ENCODE results near the gene GOLGA8T. TPM values are rescaled to one million over a fixed set of nuclear protein-coding genes. Genes with fewer than 3 reads are reported as not detected.
"Not testable (repeated sequence)": the region's sequence is repeated elsewhere in the genome, so short reads cannot be mapped to it uniquely, and the experiment has no call there.

The GOLGA8T gene, protein sequence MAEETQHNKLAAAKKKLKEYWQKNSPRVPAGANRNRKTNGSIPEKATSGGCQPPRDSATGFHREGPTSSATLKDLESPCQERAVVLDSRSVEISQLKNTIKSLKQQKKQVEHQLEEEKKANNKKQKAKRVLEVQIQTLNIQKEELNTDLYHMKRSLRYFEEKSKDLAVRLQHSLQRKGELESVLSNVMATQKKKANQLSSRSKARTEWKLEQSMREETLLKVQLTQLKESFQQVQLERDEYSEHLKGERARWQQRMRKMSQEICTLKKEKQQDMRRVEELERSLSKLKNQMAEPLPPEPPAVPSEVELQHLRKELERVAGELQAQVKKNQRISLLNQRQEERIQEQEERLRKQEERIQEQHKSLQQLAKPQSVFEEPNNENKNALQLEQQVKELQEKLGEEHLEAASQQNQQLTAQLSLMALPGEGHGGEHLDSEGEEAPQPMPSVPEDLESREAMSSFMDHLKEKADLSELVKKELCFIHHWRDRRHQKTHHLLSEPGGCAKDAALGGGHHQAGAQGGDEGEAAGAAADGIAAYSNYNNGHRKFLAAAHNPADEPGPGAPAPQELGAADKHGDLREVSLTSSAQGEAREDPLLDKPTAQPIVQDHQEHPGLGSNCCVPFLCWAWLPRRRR
- polyA plus RNA-seq (2013, experiment 1 of 2; ENCODE audit: insufficient read length): not detected
- 0.14 TPM for polyA plus RNA-seq (2013, experiment 2 of 2; ENCODE audit: insufficient read length)

DNA sequence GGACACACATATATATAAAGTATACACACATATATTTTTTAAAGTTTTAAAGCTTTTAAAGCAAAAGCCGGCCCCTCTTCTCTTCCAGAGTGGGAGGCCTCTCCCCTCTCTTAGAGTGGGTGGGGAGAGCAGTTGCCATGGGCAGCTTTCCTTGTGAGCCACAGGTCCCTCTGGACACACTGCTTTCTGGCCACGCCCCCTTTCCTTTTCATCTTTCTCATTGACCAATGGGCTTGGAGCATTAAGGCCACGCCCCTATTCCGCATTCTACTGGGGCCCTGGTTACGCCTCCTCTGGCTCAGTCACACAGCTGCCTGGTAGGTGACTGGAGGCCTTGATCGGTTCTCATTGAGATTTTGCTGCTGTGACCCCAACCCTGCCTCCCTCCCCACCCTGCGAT lies at the start of gene GOLGA8T:
GOLGA8T (plus strand) TSS at position 301 of the 400 bp plus-strand sequence; CDS start at position 399, 98 bp downstream.
- DNase-seq: not testable (repeated sequence)

GRCh38 chr15:30097827-30098226 lies 37.0 kb upstream of the GOLGA8T start:
- not testable (repeated sequence) for DNase-seq

DNA sequence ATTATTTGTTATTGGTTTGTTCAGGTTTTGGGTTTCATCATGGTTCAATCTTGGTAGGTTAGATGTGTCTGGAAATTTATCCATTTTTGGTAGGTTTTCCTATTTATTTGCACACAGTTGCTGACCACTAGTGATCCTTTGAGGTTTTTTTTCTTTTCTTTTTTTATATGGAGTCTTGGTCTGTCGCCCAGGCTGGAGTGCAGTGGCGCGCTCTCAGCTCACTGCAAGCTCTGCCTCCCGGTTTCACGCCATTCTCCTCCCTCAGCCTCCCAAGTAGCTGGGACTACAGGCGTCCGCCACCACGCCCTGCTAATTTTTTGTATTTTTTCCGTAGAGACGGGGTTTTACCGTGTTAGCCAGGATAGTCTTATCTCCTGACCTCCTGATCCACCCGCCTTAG lies 32.0 kb upstream of the GOLGA8T start:
- DNase-seq: not testable (repeated sequence)

DNA sequence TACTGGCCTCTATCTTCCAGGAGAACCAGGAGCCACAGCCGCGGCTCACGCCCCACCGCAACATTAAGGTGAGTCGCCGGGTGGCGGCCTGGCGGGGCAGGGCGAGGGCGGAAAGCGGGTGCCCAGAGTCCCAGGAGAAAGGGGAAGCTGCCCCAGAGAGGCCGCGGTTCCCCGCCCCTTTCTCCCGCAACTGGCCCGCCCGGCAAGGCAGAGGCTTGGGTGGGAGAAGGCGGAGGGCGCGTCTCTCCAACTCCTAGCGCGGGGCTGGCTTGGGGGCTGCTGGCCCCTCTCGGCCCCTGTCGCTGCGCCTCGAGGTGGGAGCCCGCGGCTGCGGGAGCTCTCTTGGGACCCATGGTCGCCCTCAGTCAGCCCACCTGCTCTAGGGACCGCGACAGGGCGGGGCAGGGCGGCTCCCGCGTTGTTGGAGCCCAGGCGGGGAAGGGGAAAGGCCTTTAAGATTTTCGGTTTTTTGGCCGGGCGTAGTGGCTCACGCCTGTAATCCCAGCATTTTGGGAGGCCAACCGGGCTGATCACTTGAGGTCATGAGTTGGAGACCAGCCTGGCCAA lies 30.8 kb upstream of the GOLGA8T start:
- not testable (repeated sequence) for DNase-seq

- DNase-seq: not testable (repeated sequence)
Observed at GRCh38 chr15:30110591-30110990, 24.3 kb upstream of the GOLGA8T start.

- not testable (repeated sequence) for DNase-seq
Observed at GRCh38 chr15:30130066-30130465, 4.8 kb upstream of the GOLGA8T start.

DNA sequence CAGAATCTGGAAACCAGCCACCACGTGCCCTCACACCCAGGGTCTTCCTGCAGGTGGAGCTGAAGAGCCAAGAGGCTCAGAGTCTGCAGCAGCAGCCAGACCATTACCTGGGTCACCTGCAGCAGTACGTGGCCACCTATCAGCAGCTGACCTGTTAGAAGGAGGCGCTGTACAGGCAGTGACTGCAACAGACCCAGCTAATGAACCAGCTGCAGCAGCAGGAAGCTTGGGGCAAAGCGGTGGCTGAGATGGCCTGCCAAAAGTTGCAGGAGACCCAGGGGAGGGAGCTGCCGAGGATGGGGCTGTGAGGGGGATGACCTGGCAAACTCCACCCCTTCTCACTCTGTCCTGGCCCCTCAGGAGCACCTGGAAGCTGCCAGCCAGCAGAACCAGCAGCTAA lies 8.4 kb downstream of the GOLGA8T start:
- DNase-seq: not testable (repeated sequence)

- DNase-seq: not testable (repeated sequence)
Observed at GRCh38 chr15:30149891-30150290, 15.0 kb downstream of the GOLGA8T start.

DNA sequence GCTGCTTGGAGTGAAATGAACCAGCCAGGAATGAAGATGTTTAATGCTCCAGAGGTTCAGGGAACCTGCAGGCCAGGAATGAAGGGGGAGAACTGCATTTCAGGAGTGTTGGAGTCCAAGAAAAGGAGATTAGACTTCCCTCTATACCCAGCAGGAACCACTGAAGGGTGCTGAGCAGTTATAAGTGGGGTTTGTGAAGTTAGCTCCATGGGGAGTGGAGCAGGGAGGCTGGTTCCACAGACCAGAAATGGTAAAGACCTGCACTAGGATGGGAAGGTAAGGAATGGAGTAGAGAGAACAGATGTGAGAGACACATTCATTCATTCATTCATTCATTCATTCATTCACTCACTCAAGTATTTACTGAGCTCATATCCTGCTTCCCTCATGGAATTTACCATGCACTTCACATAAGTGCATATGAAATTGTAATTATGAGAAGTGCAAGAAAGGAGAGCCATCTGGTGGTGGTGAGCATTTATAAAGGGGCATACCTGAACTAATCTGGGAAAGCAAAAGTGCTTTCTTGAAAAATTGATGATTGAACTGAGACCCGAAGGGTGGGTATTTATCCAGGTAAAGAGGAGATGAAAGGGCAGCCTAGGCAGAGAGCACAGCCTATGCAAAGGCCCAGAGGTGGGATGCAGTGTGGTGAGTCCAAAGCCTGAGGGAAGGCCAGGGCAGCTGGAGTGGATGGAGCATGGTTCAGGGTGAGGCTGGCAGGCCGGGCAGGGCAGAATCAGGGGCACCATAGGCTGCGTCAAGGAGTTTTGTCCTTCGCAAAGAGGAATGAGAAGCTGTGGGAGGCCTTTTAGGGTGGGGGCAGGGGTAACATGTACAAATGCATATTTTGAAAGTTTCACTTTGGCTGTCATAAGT lies 27.9 kb downstream of the GOLGA8T start:
- not testable (repeated sequence) for DNase-seq

DNA sequence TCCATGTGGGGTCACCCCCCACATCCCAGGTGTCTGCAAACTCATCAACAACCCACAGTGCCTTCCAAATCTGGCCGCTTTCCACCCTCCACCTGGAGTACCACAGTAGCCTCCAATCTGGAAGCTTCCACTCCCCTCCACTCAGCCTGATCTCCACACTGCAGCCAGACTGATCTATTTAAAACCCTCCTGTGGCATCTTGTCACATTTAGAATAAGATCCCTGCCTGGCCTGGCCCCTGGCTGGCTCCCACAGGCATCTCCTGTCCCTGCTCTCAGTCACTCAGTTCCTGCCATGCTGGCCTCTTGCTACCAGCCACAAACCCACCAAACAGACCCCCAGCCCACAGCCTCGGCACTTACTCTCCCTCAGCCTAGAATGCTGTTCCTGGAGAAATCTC lies 28.9 kb downstream of the GOLGA8T start:
- not testable (repeated sequence) for DNase-seq

GRCh38 chr15:30164257-30164656 lies 29.4 kb downstream of the GOLGA8T start:
- not testable (repeated sequence) for DNase-seq

DNA sequence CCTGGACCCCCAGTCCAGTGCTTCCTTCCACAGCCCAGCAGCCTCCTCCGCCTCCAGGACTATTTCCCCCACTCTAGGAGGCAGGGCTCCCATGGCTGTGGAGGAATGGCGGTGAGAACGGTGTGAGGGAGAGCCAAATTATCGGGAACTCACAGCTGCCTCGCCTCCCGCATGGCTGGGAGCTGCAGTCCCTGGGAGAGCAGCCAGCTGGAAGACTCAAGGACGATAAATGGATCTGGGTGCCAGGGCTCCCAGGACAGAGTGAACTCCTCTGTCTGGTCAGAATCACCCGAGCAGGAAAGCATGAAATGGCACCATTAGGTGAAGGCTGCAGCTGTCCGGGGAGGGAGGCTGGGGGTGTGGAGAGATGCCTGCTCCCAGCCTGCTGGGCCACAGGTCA lies 32.6 kb downstream of the GOLGA8T start:
- DNase-seq: not testable (repeated sequence)

DNA sequence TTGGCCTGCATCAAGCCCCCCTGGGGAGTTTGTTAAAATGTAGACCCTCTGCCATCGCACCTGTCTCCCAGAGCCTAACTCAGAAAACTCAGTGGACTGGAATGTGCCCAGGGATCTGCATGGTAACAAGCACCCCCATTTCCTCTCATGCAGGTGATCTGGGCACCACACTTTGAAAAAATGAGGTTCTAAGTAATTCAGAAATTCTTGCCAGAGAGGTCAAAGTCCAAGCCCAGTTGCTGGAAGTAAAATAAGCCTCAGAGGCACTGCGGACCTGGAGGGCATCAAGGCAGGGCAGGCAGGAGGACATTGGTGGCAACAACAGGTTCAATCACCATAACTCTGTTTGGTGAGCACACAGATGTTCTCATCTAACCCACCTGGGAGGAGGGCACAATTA lies 33.0 kb downstream of the GOLGA8T start:
- DNase-seq: not testable (repeated sequence)

DNA sequence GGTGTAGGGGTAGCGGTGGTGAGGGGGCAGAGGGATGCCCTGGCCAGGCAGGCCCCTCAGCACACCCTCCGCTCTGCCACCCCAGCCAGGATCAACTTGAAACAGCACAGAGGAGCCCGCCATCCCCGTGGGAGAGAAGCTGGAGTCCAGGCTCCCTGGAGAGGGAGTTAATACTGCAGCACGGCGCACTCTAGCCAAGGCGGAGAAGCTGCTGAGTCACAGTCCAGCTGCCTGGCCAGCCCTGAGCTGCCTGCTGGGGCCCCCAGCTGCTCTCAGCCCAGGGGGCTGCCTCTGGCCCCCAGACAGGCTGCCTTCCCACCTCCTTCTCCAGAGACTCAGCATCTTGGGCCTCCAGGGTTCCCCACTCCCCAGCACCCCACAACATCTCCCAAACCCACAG lies 36.6 kb downstream of the GOLGA8T start:
- not testable (repeated sequence) for DNase-seq

DNA sequence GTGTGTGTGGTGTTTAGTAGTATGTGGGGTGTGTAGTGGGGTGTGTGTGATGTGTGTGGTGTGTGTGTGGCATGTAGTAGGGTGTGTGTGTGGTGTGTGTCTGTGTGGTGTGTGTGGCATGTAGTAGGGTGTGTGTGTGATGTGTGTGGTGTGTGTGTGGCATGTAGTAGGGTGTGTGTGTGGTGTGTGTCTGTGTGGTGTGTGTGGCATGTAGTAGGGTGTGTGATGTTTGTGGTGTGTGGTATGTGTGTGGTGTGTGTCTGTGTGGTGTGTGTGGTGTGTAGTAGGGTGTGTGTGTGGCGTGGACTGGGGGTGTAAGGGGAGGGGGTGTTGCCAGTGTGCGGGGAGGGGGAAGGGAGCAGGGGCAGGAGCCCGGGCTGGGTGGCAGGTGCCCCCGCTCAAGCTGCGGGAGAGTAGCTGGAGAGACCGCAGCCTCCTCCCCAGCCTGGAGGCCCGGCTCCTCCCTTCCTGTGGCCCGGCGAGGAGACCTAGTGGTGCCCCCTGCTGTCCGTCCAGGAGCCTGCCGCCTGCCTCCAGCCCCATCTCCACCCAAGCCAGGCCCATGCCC lies 38.3 kb downstream of the GOLGA8T start:
- not testable (repeated sequence) for DNase-seq

- DNase-seq: not testable (repeated sequence)
Observed at GRCh38 chr15:30175291-30175690, 40.4 kb downstream of the GOLGA8T start.

GRCh38 chr15:30176613-30177012 lies 41.8 kb downstream of the GOLGA8T start:
- not testable (repeated sequence) for DNase-seq

- DNase-seq: not testable (repeated sequence)
Observed at GRCh38 chr15:30179814-30180213, 45.0 kb downstream of the GOLGA8T start.

- DNase-seq: not testable (repeated sequence)
Observed at GRCh38 chr15:30185495-30185894, 50.6 kb downstream of the GOLGA8T start.

- DNase-seq: not testable (repeated sequence)
Observed at GRCh38 chr15:30187429-30187828, 52.6 kb downstream of the GOLGA8T start.

GRCh38 chr15:30189754-30190153 lies 54.9 kb downstream of the GOLGA8T start:
- not testable (repeated sequence) for DNase-seq

DNA sequence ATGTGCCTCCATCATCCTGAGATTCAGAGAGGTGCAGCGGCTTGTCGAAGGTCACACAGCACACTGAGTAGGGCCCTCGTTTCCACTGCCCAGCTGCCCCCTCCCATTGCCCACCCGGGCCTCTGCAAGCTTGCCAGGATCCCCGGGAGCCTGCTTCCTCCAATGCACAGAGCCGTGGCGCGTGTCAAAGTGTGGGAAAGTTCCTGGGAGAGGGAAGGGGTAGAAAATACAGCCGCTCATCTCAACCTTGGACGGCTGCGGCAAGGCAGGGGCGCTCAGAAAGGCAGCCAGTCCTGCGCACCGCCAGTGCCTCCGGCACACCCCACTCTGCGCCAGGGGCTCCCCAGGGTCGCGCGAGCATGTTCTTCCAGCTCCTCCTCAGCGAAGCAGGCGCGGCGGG lies 56.3 kb downstream of the GOLGA8T start:
- not testable (repeated sequence) for DNase-seq

Measured in fibroblast of skin of abdomen (primary cell).